OCI-LY1 (cell line): ENCODE results near the gene NUMB.

Source experiments
- CTCF ChIP-seq: fragments of 200-600 bp; sonication (generic), shearing (Covaris generic); IDR thresholded peaks from 2 replicates; pipeline ENCODE4 v1.5.1; 2017; ENCODE audit warnings: mild to moderate bottlenecking, antibody characterized with exemption, low read length, moderate library complexity, mixed read lengths
- EZH2 ChIP-seq: fragments of 200-600 bp; sonication (generic), shearing (Covaris generic); IDR thresholded peaks from 2 replicates; pipeline ENCODE4 v1.8.0; 2017; ENCODE audit warnings: borderline replicate concordance, mixed run types, mild to moderate bottlenecking, antibody characterized with exemption, low read length, moderate library complexity, mixed read lengths

DNA sequence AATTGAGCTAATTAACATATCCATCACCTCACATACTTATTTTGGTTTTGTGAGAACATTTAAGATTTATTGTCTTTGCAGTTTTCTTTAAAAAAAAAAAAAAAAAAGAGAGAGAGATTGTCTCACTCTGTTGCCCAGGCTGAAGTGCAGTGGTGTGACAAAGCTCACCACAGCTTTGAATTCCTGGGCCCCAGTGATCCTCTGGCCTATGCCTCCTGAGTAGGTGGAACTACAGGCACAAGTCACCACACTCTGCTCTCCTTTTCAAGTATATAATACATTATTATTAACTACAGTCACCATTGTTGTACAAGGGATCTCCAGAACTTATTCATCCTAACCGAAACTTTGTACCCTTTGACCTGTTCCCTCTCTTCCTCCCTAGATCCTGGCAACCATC lies 64.0 kb downstream of the NUMB start:
- TF ChIP-seq EZH2 (no peak), CTCF (no peak)
